ENCODE measurements around the gene IFT43. TPM values are rescaled to one million over a fixed set of nuclear protein-coding genes. Genes with fewer than 3 reads are reported as not detected.

Gene IFT43
- total and polyA plus RNA-seq, 10 of the 15 experiments (the other 5 are each of a cell fraction or from before 2014, with no cell fraction given) = 8.2 to 24.8 (median 14.0) TPM

- TF ChIP-seq, protein P1, sequence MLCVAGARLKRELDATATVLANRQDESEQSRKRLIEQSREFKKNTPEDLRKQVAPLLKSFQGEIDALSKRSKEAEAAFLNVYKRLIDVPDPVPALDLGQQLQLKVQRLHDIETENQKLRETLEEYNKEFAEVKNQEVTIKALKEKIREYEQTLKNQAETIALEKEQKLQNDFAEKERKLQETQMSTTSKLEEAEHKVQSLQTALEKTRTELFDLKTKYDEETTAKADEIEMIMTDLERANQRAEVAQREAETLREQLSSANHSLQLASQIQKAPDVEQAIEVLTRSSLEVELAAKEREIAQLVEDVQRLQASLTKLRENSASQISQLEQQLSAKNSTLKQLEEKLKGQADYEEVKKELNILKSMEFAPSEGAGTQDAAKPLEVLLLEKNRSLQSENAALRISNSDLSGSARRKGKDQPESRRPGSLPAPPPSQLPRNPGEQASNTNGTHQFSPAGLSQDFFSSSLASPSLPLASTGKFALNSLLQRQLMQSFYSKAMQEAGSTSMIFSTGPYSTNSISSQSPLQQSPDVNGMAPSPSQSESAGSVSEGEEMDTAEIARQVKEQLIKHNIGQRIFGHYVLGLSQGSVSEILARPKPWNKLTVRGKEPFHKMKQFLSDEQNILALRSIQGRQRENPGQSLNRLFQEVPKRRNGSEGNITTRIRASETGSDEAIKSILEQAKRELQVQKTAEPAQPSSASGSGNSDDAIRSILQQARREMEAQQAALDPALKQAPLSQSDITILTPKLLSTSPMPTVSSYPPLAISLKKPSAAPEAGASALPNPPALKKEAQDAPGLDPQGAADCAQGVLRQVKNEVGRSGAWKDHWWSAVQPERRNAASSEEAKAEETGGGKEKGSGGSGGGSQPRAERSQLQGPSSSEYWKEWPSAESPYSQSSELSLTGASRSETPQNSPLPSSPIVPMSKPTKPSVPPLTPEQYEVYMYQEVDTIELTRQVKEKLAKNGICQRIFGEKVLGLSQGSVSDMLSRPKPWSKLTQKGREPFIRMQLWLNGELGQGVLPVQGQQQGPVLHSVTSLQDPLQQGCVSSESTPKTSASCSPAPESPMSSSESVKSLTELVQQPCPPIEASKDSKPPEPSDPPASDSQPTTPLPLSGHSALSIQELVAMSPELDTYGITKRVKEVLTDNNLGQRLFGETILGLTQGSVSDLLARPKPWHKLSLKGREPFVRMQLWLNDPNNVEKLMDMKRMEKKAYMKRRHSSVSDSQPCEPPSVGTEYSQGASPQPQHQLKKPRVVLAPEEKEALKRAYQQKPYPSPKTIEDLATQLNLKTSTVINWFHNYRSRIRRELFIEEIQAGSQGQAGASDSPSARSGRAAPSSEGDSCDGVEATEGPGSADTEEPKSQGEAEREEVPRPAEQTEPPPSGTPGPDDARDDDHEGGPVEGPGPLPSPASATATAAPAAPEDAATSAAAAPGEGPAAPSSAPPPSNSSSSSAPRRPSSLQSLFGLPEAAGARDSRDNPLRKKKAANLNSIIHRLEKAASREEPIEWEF (IDR thresholded peaks at IDR 0.05; ENCODE audit: insufficient replicate concordance, low read depth, low read length) = peak; percentile 21
- TF ChIP-seq ZNF24 (IDR thresholded peaks at IDR 0.05) (no peak), NR2F1 (conservative IDR thresholded peaks at IDR 0.05) (0 out of 2 replicates have a peak, but pooled peaks have one; percentile 29), E4F1 (IDR thresholded peaks at IDR 0.05; ENCODE audit: borderline replicate concordance, partially characterized antibody) (no peak), TARDBP (IDR thresholded peaks at IDR 0.05; ENCODE audit: borderline replicate concordance) (no peak), RUNX3 (IDR thresholded peaks at IDR 0.05; ENCODE audit: low read length) (peak; percentile 5), BHLHE40 (IDR thresholded peaks at IDR 0.05; ENCODE audit: borderline replicate concordance in 1 of 2, low read depth in 2 of 2, low read length in 1 of 2) (peak in 1 of 2 experiments; percentile 11; a peak in 1 of 4 replicates), ZNF274 (IDR thresholded peaks at IDR 0.05; ENCODE audit: insufficient read depth, insufficient read length) (no peak), IKZF1 (conservative IDR thresholded peaks at IDR 0.05) (peak; percentile 48; the same call in 1 of the 2 replicates), PML (IDR thresholded peaks at IDR 0.05; ENCODE audit: low read length) (no peak), IRF3 (IDR thresholded peaks at IDR 0.05) (no peak), EZH2 (IDR thresholded peaks at IDR 0.05; ENCODE audit: borderline replicate concordance, control insufficient read depth, low read depth, low read length) (no peak), SUPT20H (IDR thresholded peaks at IDR 0.05; ENCODE audit: borderline replicate concordance, control insufficient read depth, low read depth, low read length) (no peak), MAX (IDR thresholded peaks at IDR 0.05; ENCODE audit: low read depth, low read length) (peak; percentile 53), CBX3 (IDR thresholded peaks at IDR 0.05; ENCODE audit: borderline replicate concordance, low read depth) (no peak)
- TF ChIP-seq, protein P2, sequence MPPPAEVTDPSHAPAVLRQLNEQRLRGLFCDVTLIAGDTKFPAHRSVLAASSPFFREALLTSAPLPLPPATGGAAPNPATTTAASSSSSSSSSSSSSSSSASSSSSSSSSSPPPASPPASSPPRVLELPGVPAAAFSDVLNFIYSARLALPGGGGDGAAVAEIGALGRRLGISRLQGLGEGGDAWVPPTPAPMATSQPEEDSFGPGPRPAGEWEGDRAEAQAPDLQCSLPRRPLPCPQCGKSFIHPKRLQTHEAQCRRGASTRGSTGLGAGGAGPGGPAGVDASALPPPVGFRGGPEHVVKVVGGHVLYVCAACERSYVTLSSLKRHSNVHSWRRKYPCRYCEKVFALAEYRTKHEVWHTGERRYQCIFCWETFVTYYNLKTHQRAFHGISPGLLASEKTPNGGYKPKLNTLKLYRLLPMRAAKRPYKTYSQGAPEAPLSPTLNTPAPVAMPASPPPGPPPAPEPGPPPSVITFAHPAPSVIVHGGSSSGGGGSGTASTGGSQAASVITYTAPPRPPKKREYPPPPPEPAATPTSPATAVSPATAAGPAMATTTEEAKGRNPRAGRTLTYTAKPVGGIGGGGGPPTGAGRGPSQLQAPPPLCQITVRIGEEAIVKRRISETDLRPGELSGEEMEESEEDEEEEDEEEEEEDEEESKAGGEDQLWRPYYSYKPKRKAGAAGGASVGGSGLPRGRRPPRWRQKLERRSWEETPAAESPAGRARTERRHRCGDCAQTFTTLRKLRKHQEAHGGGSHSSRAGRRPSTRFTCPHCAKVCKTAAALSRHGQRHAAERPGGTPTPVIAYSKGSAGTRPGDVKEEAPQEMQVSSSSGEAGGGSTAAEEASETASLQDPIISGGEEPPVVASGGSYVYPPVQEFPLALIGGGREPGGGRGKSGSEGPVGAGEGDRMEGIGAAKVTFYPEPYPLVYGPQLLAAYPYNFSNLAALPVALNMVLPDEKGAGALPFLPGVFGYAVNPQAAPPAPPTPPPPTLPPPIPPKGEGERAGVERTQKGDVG (CRISPR knock-in tag; IDR thresholded peaks at IDR 0.05) = no peak
Observed at GRCh38 chr14:75985618-75986438, at the start of gene IFT43 (continued).
